Omental fat pad (tissue), 4 donors: ENCODE data around the gene SLC35D2. TPM values are rescaled to one million over a fixed set of nuclear protein-coding genes. Genes with fewer than 3 reads are reported as not detected.

Source experiments
- ATAC-seq: fragments of 150-250 bp; one replicate; pipeline ENCODE4 v1.9.1; 2016; ENCODE audit warnings: mild to moderate bottlenecking, moderate library complexity; ENCODE audit not compliant: low FRiP score
- DNase-seq: peaks from one replicate; pipeline ENCODE4 v3.0.0-alpha.2; 2019; ENCODE audit warnings: low spot score
- total RNA-seq, 4 donors: library from RNA; depleted of rRNA; stranded (reverse); fragments of >200 nt; gene quantifications; one replicate each; pipeline ENCODE4 v1.1.0, GENCODE V29; 2016
- TF ChIP-seq, protein P1 (sequence below), 3 donors: fragments of 450-650 bp; IDR thresholded peaks; one replicate each; pipeline ENCODE4 v1.5.1; 2016 to 2017; ENCODE audit warnings: antibody characterized with exemption in 3 of 3, mild to moderate bottlenecking in 3 of 3, moderate library complexity in 2 of 3

SLC35D2 gene
- total RNA-seq, 4 donors from 2014 or later = 13.8 to 18.4 (median 15.7) TPM

DNA sequence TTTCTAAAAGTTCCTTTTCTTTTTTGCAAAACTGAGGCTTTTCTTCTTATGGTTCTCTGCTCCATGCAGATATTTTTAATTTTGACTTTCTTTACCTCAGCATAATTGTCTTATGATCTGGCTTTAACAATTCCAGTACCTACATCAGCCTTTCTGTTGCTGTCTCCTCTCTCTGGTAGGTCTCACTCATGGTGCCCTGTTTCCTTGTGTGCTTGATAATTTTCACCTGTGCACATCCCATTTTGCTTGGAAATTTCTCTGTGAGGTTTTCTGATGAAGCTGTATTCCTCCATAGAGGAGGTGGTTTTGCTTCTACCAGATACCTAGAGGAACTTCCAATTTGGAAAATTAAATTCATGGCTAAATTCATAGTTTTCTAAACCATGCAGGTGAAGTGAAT lies 79.3 kb downstream of the SLC35D2 start:
- TF ChIP-seq, protein P1, sequence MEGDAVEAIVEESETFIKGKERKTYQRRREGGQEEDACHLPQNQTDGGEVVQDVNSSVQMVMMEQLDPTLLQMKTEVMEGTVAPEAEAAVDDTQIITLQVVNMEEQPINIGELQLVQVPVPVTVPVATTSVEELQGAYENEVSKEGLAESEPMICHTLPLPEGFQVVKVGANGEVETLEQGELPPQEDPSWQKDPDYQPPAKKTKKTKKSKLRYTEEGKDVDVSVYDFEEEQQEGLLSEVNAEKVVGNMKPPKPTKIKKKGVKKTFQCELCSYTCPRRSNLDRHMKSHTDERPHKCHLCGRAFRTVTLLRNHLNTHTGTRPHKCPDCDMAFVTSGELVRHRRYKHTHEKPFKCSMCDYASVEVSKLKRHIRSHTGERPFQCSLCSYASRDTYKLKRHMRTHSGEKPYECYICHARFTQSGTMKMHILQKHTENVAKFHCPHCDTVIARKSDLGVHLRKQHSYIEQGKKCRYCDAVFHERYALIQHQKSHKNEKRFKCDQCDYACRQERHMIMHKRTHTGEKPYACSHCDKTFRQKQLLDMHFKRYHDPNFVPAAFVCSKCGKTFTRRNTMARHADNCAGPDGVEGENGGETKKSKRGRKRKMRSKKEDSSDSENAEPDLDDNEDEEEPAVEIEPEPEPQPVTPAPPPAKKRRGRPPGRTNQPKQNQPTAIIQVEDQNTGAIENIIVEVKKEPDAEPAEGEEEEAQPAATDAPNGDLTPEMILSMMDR (IDR thresholded peaks at IDR 0.05) = no peak
- ATAC-seq = no peak
- DNase-seq = no peak

DNA sequence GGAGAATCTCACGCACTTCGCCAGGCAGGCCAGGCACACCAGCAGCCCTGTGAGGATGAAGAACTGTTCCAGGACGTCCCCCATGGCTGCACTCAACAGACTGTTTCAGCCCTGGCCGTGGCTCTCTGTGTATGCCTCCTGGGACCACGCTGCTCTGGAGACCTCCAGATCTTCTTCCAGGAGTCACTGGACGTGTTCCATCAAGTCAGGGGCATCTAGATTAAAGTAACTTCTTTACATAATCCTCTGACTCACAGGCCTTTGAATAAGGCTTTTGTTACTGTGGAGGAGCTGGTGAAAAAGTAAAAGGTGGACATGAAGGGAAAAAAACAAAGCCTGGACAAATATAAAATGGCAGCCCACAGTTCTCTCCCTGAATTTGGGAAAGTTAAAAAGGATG lies 81.5 kb downstream of the SLC35D2 start, which contains the start of gene HSD17B3:
HSD17B3 (minus strand) TSS at position 156 of the 400 bp plus-strand sequence; CDS start at position 84, 72 bp downstream.
- TF ChIP-seq, protein P1 (IDR thresholded peaks at IDR 0.05) = no peak
- DNase-seq (no peak), ATAC-seq (no peak)

DNA sequence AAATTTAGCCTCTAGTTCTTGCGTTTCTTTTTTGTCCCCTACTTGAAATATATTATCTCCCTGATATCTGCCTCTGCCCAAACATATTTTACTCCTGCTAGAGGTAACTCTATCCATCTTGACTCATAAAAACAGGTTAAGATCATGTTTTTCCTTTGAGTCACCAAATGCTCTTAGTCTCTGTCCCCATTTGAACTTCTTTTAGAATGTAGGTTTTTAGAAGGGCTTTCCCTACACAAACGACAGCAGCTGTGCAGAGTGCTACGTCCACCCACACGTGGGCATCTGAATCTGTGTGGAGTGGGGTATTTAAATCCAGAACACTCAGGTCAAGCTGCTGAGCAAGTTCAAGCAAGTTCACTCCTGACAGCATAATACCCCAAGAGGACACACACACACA lies 83.7 kb downstream of the SLC35D2 start:
- no peak for ATAC-seq
- DNase-seq = no peak
- TF ChIP-seq, protein P1 (IDR thresholded peaks at IDR 0.05) = no peak

DNA sequence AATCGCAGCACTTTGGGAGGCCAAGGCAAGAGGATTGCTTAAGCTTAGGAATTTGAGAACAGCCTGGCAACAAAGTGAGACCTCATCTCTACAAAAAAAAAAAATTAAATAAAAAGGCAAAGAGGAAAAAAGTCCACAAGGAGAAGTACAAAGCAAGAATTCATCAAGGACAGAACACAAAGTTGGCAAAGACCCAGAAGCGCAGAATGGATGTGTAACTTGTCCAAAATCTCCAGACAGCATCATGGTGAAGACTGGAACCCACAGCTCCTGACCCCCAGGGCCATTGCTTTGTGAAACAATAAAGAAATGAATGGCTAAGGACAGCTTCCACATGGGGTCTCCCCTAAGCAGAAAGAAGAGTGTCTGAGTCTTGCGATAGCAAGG lies 89.4 kb downstream of the SLC35D2 start:
- no peak for ATAC-seq
- TF ChIP-seq, protein P1 (IDR thresholded peaks at IDR 0.05) = no peak

DNA sequence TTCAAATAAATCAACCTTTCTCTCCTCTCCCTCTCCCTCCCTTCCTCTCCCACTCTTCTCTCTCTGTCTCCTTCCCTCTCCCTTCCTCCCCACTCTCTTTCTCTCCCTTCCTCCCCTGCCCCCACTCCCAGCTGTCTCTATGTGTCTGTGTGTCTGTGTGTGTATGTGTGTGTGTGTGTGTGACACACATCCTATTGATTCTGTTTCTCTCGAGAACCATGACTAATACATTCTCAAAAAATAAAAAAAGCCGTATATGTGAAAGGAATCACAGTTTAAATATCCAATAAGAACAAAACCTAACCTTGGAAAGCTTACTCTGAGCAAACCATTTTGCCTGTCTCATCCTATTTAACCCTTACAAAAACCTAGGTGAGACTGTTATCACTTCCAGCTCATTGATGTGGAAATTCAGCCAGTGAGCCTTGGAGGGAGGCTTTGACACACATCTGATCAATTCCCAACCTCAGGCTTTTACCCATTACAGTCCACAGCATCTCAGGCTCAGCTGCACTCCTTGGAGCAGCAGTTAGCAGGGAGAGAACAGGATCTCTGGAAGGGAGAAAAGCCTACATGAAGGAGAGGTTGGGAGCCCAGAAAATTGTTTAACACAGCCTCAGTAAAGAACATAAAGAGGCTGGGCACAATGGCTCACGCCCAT lies 89.9 kb downstream of the SLC35D2 start:
- no peak for DNase-seq
- ATAC-seq = no peak
- TF ChIP-seq, protein P1 (IDR thresholded peaks at IDR 0.05) = no peak

More for the DNA sequence above, 89.4 kb downstream of the SLC35D2 start:
- no peak for DNase-seq

DNA sequence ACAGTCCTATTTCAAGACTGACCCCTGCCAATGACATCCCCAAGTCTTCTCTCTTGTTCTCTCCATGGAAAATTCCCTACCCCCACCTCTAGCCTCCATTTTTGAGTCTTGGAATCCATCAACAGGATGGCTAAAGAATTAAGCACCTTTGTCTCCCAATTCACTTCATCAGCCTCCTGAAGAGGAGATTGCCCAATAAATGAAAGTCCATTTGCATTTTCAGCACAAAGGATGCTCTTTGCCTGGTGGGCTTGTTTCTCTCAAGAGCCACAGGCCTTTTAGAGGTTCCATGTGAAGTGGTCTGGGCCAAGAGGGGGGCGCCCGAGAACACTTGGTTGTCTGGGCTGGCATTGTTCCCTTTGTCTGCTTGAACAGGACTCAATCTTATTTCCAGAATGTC lies 94.1 kb downstream of the SLC35D2 start:
- DNase-seq (no peak), ATAC-seq (no peak)
- TF ChIP-seq, protein P1 (IDR thresholded peaks at IDR 0.05) = no peak

DNA sequence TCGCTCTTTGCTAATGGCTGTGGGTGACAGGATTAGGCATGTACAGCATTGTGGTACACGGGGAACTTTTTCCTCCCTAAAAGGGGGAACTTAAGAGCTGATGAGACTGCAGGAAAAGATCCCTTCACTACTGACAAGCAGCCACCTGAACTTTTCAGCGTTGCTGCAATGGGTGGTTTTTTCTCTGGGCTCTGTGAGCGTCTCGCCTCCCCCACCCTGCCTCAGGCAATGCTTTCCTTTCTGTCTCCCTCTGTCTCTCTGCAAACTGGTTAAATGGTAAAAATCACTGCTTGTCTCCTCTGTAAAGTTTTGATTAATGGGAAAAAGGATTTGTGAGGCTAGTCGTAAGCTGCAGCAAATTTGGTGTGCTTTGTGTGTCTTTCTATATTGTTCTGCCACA lies 101.9 kb downstream of the SLC35D2 start:
- DNase-seq = no peak
- no peak for ATAC-seq
- TF ChIP-seq, protein P1 (IDR thresholded peaks at IDR 0.05) = no peak
